DND-41 (cell line): ENCODE results near the gene MAN2C1.

Experiments used
- ATAC-seq: fragments of 200-7000 bp; cut with Tn5 transposase; 3 replicates; pipeline ENCODE4 v1.9.1; 2021; ENCODE audit warnings: low read depth; ENCODE audit not compliant: insufficient read depth
- DNase-seq: peaks from one replicate; pipeline ENCODE4 v3.0.0-alpha.2; 2020
- H2AFZ ChIP-seq: 2 replicates; pipeline ENCODE4 v1.6.0; 2012; ENCODE audit warnings: low read depth, low read length
- H3K27ac ChIP-seq: 2 replicates; pipeline ENCODE4 v1.5.1; 2012; ENCODE audit warnings: low read length, inconsistent platforms
- H3K27me3 ChIP-seq: fragments of 200-600 bp; sonication (generic); 2 replicates; pipeline ENCODE4 v1.6.0; 2012; ENCODE audit warnings: low read length, mild to moderate bottlenecking, inconsistent platforms; ENCODE audit not compliant: insufficient read depth, poor library complexity
- H3K36me3 ChIP-seq: 2 replicates; pipeline ENCODE4 v1.5.1; 2012; ENCODE audit warnings: low read length, inconsistent platforms; ENCODE audit not compliant: insufficient read depth
- H3K4me1 ChIP-seq: 2 replicates; pipeline ENCODE4 v1.5.1; 2012; ENCODE audit warnings: mild to moderate bottlenecking, low read length; ENCODE audit not compliant: insufficient read depth
- H3K4me2 ChIP-seq: 2 replicates; pipeline ENCODE4 v1.6.0; 2012; ENCODE audit warnings: mild to moderate bottlenecking, moderate library complexity, low read length, inconsistent platforms; ENCODE audit not compliant: insufficient read depth
- H3K4me3 ChIP-seq, 2 experiments: fragments of 200-600 bp in 1 of 2; shearing (Covaris generic) in 1 of 2; 2 replicates each; pipeline ENCODE4 v1.5.1; 2012 to 2016; ENCODE audit warnings: inconsistent platforms in 2 of 2, low read length in 2 of 2, mild to moderate bottlenecking in 2 of 2, low read depth in 1 of 2, moderate library complexity in 1 of 2
- H3K79me2 ChIP-seq: 2 replicates; pipeline ENCODE4 v1.6.0; 2012; ENCODE audit warnings: low read length, inconsistent platforms; ENCODE audit not compliant: insufficient read depth
- H3K9ac ChIP-seq: 2 replicates; pipeline ENCODE4 v1.6.0; 2012; ENCODE audit warnings: low read depth, mild to moderate bottlenecking, inconsistent platforms, low read length, moderate library complexity
- H3K9me3 ChIP-seq: 2 replicates; pipeline ENCODE4 v1.5.1; 2012; ENCODE audit warnings: low read length, moderate library complexity, mild to moderate bottlenecking, inconsistent platforms; ENCODE audit not compliant: insufficient read depth, severe bottlenecking
- H4K20me1 ChIP-seq: 2 replicates; pipeline ENCODE4 v1.6.0; 2012; ENCODE audit warnings: low read length; ENCODE audit not compliant: insufficient read depth
- CTCF ChIP-seq: IDR thresholded peaks from 2 replicates; pipeline ENCODE4 v1.5.1; 2012; ENCODE audit warnings: borderline replicate concordance, low read length, moderate library complexity, mild to moderate bottlenecking; ENCODE audit not compliant: poor library complexity, severe bottlenecking; ENCODE audit errors: extremely low read depth
- EZH2 ChIP-seq: IDR thresholded peaks from 3 replicates; pipeline ENCODE4 v1.6.1; 2012; ENCODE audit warnings: borderline replicate concordance, low read depth, mild to moderate bottlenecking, moderate library complexity, low read length, inconsistent platforms; ENCODE audit not compliant: severe bottlenecking

The MAN2C1 gene

GRCh38 chr15:75407083-75407482 lies 38.7 kb upstream of the MAN2C1 start:
- Histone ChIP-seq H2AFZ (no peak overlapping the region), H3K27me3 (no peaks in the 10 kb centered on the region), H3K9ac (no peak overlapping the region), H4K20me1 (no peaks in the 10 kb centered on the region), H3K9me3 (no peaks in the 10 kb centered on the region), H3K27ac (no peak overlapping the region), H3K79me2 (peaks cover 4% of the 10 kb centered on the region; the same call in 1 of the 2 replicates), H3K4me1 (no peaks in the 10 kb centered on the region), H3K4me2 (no peak overlapping the region), H3K36me3 (peaks cover 83% of the 10 kb centered on the region), H3K4me3 (no peak overlapping the region)
- TF ChIP-seq CTCF: no peak
- TF ChIP-seq EZH2: no peak
- ATAC-seq: no peak
- DNase-seq: no peak

GRCh38 chr15:75403892-75404291 lies 35.5 kb upstream of the MAN2C1 start:
- Histone ChIP-seq H3K4me3 (no peak overlapping the region), H3K36me3 (peaks cover 84% of the 10 kb centered on the region), H3K9ac (no peak overlapping the region), H3K9me3 (no peaks in the 10 kb centered on the region), H3K4me2 (no peak overlapping the region), H2AFZ (no peak overlapping the region), H3K27me3 (no peaks in the 10 kb centered on the region), H3K27ac (no peak overlapping the region), H3K79me2 (peaks cover 6% of the 10 kb centered on the region; the same call in 1 of the 2 replicates), H4K20me1 (no peaks in the 10 kb centered on the region), H3K4me1 (no peaks in the 10 kb centered on the region)
- TF ChIP-seq EZH2 (no peak), CTCF (no peak)
- ATAC-seq (no peak), DNase-seq (no peak)

- H3K79me2 ChIP-seq: peaks cover 6% of the 10 kb centered on the region; the same call in 1 of the 2 replicates
- no peak for ATAC-seq
- H2AFZ ChIP-seq: no peak overlapping the region
- H3K9ac ChIP-seq: no peak overlapping the region
- H3K27ac ChIP-seq: no peak overlapping the region
- no peaks in the 10 kb centered on the region for H3K9me3 ChIP-seq
- H3K4me2 ChIP-seq: no peak overlapping the region
- no peaks in the 10 kb centered on the region; the same call in 1 of the 2 replicates for H4K20me1 ChIP-seq
- H3K4me1 ChIP-seq: no peaks in the 10 kb centered on the region
- TF ChIP-seq EZH2 (no peak), CTCF (no peak)
- no peak overlapping the region for H3K4me3 ChIP-seq
- peaks cover 94% of the 10 kb centered on the region for H3K36me3 ChIP-seq
- H3K27me3 ChIP-seq: no peaks in the 10 kb centered on the region
- DNase-seq: no peak
These were observed 29.1 kb upstream of the MAN2C1 start for GRCh38 chr15:75397494-75397893.
